ENCODE measurements around the gene ZNF423.

Gene ZNF423

GRCh38 chr16:49472598-49472997 lies 383.3 kb downstream of the ZNF423 start:
- DNase-seq (ENCODE audit: low spot score), result no peak
- in situ Hi-C loops (cut with MboI; ENCODE audit: low sequenced_read_pairs, unreplicated experiment), result no loop called here
- no peak for TF ChIP-seq CTCF (IDR thresholded peaks at IDR 0.05; ENCODE audit: borderline replicate concordance, control extremely low read depth, extremely low read depth, insufficient read depth, missing control alignments)

- TF ChIP-seq CTCF (IDR thresholded peaks at IDR 0.05; ENCODE audit: borderline replicate concordance, control extremely low read depth, extremely low read depth, insufficient read depth, missing control alignments), result no peak
- DNase-seq (ENCODE audit: low spot score), result no peak
- in situ Hi-C loops (cut with MboI; ENCODE audit: low sequenced_read_pairs, unreplicated experiment), result no loop called here
Measured at GRCh38 chr16:49471038-49471727, 384.7 kb downstream of the ZNF423 start.

GRCh38 chr16:49470513-49470991 lies 385.4 kb downstream of the ZNF423 start:
- no peak for TF ChIP-seq CTCF (IDR thresholded peaks at IDR 0.05; ENCODE audit: borderline replicate concordance, control extremely low read depth, extremely low read depth, insufficient read depth, missing control alignments)
- in situ Hi-C loops (cut with MboI; ENCODE audit: low sequenced_read_pairs, unreplicated experiment), result no loop called here
- no peak for DNase-seq (ENCODE audit: low spot score)

- DNase-seq (ENCODE audit: low spot score), result no peak
- no peak for TF ChIP-seq CTCF (IDR thresholded peaks at IDR 0.05; ENCODE audit: borderline replicate concordance, control extremely low read depth, extremely low read depth, insufficient read depth, missing control alignments)
- in situ Hi-C loops (cut with MboI; ENCODE audit: low sequenced_read_pairs, unreplicated experiment), result no loop called here
Measured at GRCh38 chr16:49469930-49470451, 385.9 kb downstream of the ZNF423 start.

- no peak for DNase-seq (ENCODE audit: low spot score)
- TF ChIP-seq CTCF (IDR thresholded peaks at IDR 0.05; ENCODE audit: borderline replicate concordance, control extremely low read depth, extremely low read depth, insufficient read depth, missing control alignments), result no peak
- in situ Hi-C loops (cut with MboI; ENCODE audit: low sequenced_read_pairs, unreplicated experiment), result no loop called here
Measured at GRCh38 chr16:49469311-49469670, 386.6 kb downstream of the ZNF423 start.

GRCh38 chr16:49468611-49469310 lies 387.2 kb downstream of the ZNF423 start:
- in situ Hi-C loops (cut with MboI; ENCODE audit: low sequenced_read_pairs, unreplicated experiment), result no loop called here
- DNase-seq (ENCODE audit: low spot score), result no peak
- no peak for TF ChIP-seq CTCF (IDR thresholded peaks at IDR 0.05; ENCODE audit: borderline replicate concordance, control extremely low read depth, extremely low read depth, insufficient read depth, missing control alignments)
